ENCODE data around the gene JTB. TPM values are rescaled to one million over a fixed set of nuclear protein-coding genes. Genes with fewer than 3 reads are reported as not detected.

The JTB gene
- total and polyA plus RNA-seq, 2 donors (not counting 1 experiment from before 2014, with no cell fraction given): 106 to 159 TPM

DNA sequence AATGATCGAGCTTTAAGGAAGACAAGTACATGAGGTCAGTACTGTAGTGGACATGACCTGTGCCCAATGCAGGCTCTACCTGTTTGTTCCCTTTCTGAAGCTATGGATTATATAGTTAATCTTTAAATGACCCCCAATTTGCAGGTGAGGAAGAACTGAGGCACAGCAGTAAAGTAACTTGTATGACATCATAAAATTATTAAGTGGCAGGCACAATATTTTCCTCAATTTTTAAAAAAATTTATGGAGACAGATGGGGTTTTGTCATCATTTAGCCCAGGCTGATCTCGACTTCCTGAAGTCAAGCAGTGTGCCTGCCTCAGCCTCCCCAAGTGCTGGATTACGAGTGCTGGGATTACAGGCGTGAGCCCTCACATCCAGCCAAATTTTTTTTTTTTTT lies 51.1 kb downstream of the JTB start:
- Histone ChIP-seq H3K27me3 (replicated peaks in 1 of 4; ENCODE audit: control extremely low read depth in 1 of 4, control insufficient read depth in 3 of 4, insufficient read depth in 4 of 4, low read length in 3 of 4) (no peaks in the 10 kb centered on the region), H3K9me3 (ENCODE audit: control extremely low read depth in 1 of 3, control insufficient read depth in 2 of 3, insufficient read depth in 1 of 3, low read length in 2 of 3) (no peaks in the 10 kb centered on the region), H3K79me2 (ENCODE audit: control insufficient read depth, insufficient read depth, low read length) (peaks cover 26% of the 10 kb centered on the region), H3K4me2 (replicated peaks; ENCODE audit: low read depth, low read length, poor library complexity, severe bottlenecking) (no peak overlapping the region), H3K4me1 (ENCODE audit: control insufficient read depth in 2 of 2, insufficient read depth in 2 of 2, low read length in 2 of 2) (peaks cover 21 to 26% of the 10 kb centered on the region in 2 donors), H3K9ac (ENCODE audit: low read length) (no peak overlapping the region), H3K4me3 (ENCODE audit: control extremely low read depth in 1 of 5, extremely low read depth in 1 of 5, insufficient read depth in 1 of 5, low read depth in 2 of 5, low read length in 4 of 5) (no peak overlapping the region), H2AFZ (ENCODE audit: insufficient read depth, low read depth, low read length, poor library complexity, severe bottlenecking) (no peak overlapping the region), H4K20me1 (ENCODE audit: control insufficient read depth, insufficient read depth, low read length, poor library complexity, severe bottlenecking) (peaks cover 16% of the 10 kb centered on the region), H3K36me3 (replicated peaks in 1 of 2; ENCODE audit: control extremely low read depth in 1 of 2, control insufficient read depth in 1 of 2, extremely low read depth in 1 of 2, insufficient read depth in 2 of 2, low read length in 1 of 2) (peaks cover 0 to 20% of the 10 kb centered on the region in 2 experiments), H3K27ac (ENCODE audit: low read length in 2 of 2) (no peak overlapping the region)
- H3K4me3 Mint-ChIP-seq: no peak overlapping the region
- no peaks in the 10 kb centered on the region for H3K9me3 Mint-ChIP-seq (ENCODE audit: insufficient read depth)
- no peak overlapping the region for H3K27ac Mint-ChIP-seq
- WGBS (ENCODE audit: insufficient coverage): 100% methylated on average over 1 of the region's 4 CpGs
- DNase-seq: no peak
- ATAC-seq (ENCODE audit: low read depth): no peak
- CTCF ChIA-PET: interaction anchor here (1.0 kb wide), 1 partner anchor 18 kb away, joined by 3 read pairs; no protein-coding TSS in a partner anchor
- H3K4me1 Mint-ChIP-seq: peaks cover 15% of the 10 kb centered on the region
- no peaks in the 10 kb centered on the region for H3K27me3 Mint-ChIP-seq
- intact Hi-C loops (cut with micrococcal nuclease): no loop called here
- TF ChIP-seq CTCF (IDR thresholded peaks at IDR 0.05) (no peak), EZH2 (IDR thresholded peaks at IDR 0.05; ENCODE audit: borderline replicate concordance, insufficient read depth, low read depth, low read length, poor library complexity, severe bottlenecking) (no peak)
- POLR2A ChIA-PET: no interaction called here

Small RNA genes within 50 kb of the gene (small RNA-seq; reads per million reads assigned to genes)
- gene MIR6737 (ENCODE audit: insufficient read length, low read depth, low replicate concordance): not detected

Other genes starting within 250 kb of the JTB start
- 69.1 and 69.3 TPM in 2 replicates for gene INTS3, start 249.6 kb downstream of the JTB start, total RNA-seq
- gene INTS3, start 249.6 kb downstream of the JTB start, polyA plus RNA-seq: 71.5 and 84.1 TPM in 2 replicates
- 15.6 and 16.2 TPM in 2 replicates for gene SLC27A3, start 202.3 kb downstream of the JTB start, total RNA-seq
- gene SLC27A3, start 202.3 kb downstream of the JTB start, polyA plus RNA-seq: 8.9 and 19.4 TPM in 2 replicates
- 99.6 and 105 TPM in 2 replicates for gene GATAD2B, start 54.7 kb downstream of the JTB start, total RNA-seq
- 15.0 and 16.7 TPM in 2 replicates for gene GATAD2B, start 54.7 kb downstream of the JTB start, polyA plus RNA-seq
- gene DENND4B, start 31.0 kb downstream of the JTB start, total RNA-seq: 272 and 275 TPM in 2 replicates
- gene DENND4B, start 31.0 kb downstream of the JTB start, polyA plus RNA-seq: 389 and 440 TPM in 2 replicates
- 153 and 157 TPM in 2 replicates for gene CRTC2, start 19.1 kb downstream of the JTB start, total RNA-seq
- 94.6 and 120 TPM in 2 replicates for gene CRTC2, start 19.1 kb downstream of the JTB start, polyA plus RNA-seq
- gene SLC39A1, start 14.1 kb downstream of the JTB start, total RNA-seq: 28.1 and 29.8 TPM in 2 replicates
- gene SLC39A1, start 14.1 kb downstream of the JTB start, polyA plus RNA-seq: 19.2 and 19.3 TPM in 2 replicates
- 19.9 and 21.8 TPM in 2 replicates for gene CREB3L4, start 9.8 kb downstream of the JTB start, total RNA-seq
- 23.4 and 28.1 TPM in 2 replicates for gene CREB3L4, start 9.8 kb downstream of the JTB start, polyA plus RNA-seq
- 9.7 and 10.5 TPM in 2 replicates for gene RAB13, start 8.7 kb upstream of the JTB start, total RNA-seq
- 0.09 and 0.50 TPM in 2 replicates for gene RAB13, start 8.7 kb upstream of the JTB start, polyA plus RNA-seq
- gene RPS27, start 13.1 kb upstream of the JTB start, total RNA-seq: 4,276 and 4,812 TPM in 2 replicates
- 12,632 and 15,978 TPM in 2 replicates for gene RPS27, start 13.1 kb upstream of the JTB start, polyA plus RNA-seq
- gene NUP210L, start 177.4 kb upstream of the JTB start, total RNA-seq: 0.15 and 0.20 TPM in 2 replicates
- gene NUP210L, start 177.4 kb upstream of the JTB start, polyA plus RNA-seq: 0.04 TPM in 1 of 2 replicates, not detected in the other
- 300 TPM in 2 replicates for gene TPM3, start 214.4 kb upstream of the JTB start, total RNA-seq
- 186 and 301 TPM in 2 replicates for gene TPM3, start 214.4 kb upstream of the JTB start, polyA plus RNA-seq
- not detected in 2 replicates for gene CFAP141, start 228.7 kb upstream of the JTB start, total RNA-seq
- gene CFAP141, start 228.7 kb upstream of the JTB start, polyA plus RNA-seq: not detected in 2 replicates
- 218 and 219 TPM in 2 replicates for gene UBAP2L, start 243.3 kb upstream of the JTB start, total RNA-seq
- gene UBAP2L, start 243.3 kb upstream of the JTB start, polyA plus RNA-seq: 147 and 251 TPM in 2 replicates